GM13977 (cell line): ENCODE measurements around the gene ARID3A.

Source experiments
- DNase-seq: peaks from one replicate; pipeline ENCODE4 v3.0.0; 2012; ENCODE audit warnings: low spot score
- in situ Hi-C: fragments of 300-500 bp; cut with MboI; formaldehyde crosslinking; loops from one replicate; pipeline ENCODE4 v1.12.0; 2022; ENCODE audit warnings: low sequenced_read_pairs, low pct_unique_long_range_greater_than_20kb, mixed read lengths, inconsistent platforms; ENCODE audit not compliant: unreplicated experiment
- TF ChIP-seq, protein P1 (sequence below): IDR thresholded peaks from 2 replicates; pipeline ENCODE4 v1.5.1; 2012; ENCODE audit warnings: mild to moderate bottlenecking, control low read depth; ENCODE audit not compliant: insufficient read depth; ENCODE audit errors: extremely low read depth, missing control alignments

ARID3A gene

DNA sequence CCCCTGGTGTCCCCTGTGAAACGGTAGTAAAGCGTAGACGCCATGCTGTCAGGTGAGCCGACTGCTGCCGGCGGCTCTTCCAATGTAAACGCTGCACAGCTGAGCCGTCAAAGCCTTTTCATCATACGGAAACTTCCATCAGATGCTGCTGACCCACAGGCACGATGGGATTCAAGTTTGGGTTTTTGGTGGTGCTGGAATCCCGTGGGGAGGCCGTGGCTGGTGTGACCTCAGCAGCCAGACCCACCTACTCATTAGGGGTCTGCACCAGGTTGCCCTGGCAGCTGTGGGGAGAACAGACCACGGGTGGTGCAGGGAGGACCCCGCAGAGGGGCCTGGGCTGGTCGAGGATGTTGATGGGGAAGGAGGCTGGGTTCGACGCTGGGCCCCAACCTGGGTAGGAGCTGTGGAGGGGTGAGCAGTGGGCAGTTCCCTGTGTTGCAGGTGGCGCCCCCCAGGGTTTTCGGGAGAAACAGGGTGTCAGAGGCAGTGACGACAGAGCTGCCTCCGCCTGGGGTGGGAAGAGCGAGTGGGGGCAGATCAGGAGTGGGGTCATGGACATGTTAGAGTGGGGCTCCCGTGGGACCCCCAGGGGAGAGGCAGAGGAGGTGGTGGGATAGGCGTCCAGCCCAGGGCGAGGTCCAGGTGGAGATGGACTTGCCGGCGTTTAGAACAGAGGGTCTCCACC is 81.0 kb downstream of the ARID3A start:
- DNase-seq, result no peak
- in situ Hi-C loops, result no loop called here
- TF ChIP-seq, protein P1, sequence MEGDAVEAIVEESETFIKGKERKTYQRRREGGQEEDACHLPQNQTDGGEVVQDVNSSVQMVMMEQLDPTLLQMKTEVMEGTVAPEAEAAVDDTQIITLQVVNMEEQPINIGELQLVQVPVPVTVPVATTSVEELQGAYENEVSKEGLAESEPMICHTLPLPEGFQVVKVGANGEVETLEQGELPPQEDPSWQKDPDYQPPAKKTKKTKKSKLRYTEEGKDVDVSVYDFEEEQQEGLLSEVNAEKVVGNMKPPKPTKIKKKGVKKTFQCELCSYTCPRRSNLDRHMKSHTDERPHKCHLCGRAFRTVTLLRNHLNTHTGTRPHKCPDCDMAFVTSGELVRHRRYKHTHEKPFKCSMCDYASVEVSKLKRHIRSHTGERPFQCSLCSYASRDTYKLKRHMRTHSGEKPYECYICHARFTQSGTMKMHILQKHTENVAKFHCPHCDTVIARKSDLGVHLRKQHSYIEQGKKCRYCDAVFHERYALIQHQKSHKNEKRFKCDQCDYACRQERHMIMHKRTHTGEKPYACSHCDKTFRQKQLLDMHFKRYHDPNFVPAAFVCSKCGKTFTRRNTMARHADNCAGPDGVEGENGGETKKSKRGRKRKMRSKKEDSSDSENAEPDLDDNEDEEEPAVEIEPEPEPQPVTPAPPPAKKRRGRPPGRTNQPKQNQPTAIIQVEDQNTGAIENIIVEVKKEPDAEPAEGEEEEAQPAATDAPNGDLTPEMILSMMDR, result no peak

DNA sequence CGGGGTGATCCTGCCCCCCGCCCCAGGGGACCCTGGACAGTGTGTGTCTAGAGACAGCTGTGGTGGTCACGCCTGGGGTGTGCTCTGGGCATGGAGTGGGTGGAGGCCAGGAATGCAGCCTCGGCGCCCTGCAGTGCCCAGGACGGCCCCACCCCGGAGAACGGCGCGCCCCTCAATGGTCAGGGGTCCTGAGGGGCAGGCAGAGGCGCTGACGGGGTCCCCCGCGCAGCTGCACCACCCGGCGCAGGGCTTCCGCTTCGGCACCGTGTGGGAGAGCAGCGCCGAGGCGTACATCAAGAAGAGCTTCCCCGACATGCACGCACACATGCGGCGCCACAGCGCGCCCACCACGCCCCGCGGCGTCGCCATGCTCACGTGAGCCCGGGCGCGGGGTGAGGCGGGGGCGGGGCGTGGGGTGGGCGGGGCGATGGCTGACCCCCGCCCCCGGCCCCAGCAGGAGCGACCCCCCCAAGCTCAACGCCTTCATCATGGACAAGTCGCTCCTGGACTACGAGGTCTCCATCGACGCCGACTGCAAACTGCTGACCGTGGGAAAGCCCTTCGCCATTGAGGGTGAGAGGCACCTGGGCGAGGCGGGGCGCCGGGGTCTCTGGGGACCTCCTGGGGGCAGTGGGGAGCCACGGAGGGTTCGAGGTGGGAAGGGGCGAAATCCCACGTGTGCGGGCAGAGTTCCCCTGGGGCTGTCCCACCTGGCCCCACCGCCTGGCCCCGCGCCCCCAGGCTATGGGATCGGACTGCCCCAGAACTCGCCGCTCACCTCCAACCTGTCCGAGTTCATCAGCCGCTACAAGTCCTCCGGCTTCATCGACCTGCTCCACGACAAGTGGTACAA is 81.8 kb downstream of the ARID3A start:
- no peak for DNase-seq
- in situ Hi-C loops, result no loop called here
- TF ChIP-seq, protein P1, result no peak

DNA sequence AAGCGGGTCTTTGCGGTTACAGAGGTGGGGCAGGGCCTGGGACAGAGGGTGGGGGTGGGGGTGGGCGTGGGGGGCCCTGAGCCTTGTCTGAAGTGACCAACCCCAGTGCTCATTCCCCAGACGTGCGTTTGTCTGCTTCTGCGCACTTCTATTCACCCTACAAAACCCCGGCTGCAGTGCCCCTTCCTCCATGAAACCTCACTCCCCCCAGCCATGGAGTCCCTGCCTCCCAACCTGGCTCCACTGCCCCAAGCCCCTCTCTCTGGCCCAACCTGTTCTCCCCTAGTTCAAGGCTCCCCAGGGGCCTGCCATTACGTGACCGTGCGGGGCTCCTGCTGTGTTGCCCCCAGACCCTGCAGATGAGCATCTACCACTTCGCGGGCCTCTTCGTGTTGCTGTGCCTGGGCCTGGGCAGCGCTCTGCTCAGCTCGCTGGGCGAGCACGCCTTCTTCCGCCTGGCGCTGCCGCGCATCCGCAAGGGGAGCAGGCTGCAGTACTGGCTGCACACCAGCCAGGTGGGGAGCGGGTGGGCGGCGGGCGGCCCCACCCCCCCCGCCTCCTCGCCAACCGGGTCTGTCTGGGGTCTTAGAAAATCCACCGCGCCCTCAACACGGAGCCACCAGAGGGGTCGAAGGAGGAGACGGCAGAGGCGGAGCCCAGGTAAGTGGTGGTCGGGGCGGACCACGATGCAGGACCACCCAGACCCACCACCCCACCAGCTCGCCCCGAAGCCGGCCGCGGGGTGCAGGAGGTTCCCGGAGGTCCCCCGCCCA is 82.6 kb downstream of the ARID3A start:
- TF ChIP-seq, protein P1, result no peak
- in situ Hi-C loops, result no loop called here
- no peak for DNase-seq

DNA sequence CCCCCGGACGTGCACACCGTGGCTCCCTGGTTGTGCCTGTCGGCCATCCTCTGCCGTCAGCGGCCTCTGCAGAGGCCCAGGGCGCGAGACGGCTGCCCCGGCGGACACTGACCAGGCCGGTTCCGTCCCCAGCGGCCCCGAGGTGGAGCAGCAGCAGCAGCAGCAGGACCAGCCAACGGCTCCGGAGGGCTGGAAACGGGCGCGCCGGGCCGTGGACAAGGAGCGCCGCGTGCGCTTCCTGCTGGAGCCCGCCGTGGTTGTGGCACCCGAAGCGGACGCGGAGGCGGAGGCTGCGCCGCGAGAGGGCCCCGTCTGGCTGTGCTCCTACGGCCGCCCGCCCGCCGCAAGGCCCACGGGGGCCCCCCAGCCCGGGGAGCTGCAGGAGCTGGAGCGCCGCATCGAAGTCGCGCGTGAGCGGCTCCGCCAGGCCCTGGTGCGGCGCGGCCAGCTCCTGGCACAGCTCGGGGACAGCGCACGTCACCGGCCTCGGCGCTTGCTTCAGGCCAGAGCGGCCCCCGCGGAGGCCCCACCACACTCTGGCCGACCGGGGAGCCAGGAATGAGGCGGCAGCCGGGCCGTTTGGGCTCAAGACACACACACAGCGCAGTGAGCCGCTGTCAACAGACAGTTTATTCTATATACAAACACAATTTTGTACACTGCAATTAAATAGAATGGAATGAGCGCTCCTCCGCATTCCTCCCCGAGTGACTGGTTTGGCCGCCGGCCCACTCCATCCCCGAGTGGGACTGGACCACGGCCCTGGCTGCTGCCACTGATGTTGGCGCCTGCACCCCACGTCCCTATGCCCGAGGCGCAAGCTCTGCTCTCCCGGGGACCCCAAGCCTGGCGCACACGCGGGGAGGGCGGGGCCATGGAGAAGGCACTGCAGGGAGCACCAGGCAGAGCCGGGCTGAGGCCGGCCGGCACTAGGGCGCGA is 83.5 kb downstream of the ARID3A start:
- no peak for DNase-seq
- TF ChIP-seq, protein P1, result no peak
- in situ Hi-C loops, result no loop called here

DNA sequence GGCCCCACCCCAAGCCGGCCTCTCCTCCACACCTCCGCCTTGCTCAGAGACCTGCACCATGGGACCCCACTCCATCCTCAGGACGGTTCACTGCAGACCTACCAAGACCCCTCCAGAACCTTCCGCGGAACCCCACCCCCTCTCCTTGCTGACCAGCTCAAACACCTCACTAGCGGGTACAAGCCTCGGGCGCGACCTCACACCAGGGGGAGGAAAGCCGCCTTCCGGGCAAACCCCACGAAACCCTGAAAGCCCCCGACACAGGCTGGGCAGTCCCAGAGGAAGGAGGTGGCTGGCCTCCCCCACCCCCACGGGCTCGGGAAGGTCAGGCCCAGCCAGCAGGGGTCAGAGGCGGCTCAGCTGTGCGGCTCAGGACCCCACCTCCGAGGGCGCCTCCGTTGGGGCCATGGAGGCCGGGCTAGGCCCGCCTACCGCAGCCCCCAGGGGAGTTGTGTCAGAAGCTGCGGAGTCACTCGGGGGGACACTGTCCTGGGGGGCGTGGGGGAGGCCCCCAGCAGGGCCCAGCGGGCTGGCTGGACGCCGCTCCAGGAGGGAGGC is 84.2 kb downstream of the ARID3A start:
- in situ Hi-C loops, result no loop called here
- TF ChIP-seq, protein P1, result no peak
- DNase-seq, result no peak
